ENCODE measurements around the gene CAPN12.

DNA sequence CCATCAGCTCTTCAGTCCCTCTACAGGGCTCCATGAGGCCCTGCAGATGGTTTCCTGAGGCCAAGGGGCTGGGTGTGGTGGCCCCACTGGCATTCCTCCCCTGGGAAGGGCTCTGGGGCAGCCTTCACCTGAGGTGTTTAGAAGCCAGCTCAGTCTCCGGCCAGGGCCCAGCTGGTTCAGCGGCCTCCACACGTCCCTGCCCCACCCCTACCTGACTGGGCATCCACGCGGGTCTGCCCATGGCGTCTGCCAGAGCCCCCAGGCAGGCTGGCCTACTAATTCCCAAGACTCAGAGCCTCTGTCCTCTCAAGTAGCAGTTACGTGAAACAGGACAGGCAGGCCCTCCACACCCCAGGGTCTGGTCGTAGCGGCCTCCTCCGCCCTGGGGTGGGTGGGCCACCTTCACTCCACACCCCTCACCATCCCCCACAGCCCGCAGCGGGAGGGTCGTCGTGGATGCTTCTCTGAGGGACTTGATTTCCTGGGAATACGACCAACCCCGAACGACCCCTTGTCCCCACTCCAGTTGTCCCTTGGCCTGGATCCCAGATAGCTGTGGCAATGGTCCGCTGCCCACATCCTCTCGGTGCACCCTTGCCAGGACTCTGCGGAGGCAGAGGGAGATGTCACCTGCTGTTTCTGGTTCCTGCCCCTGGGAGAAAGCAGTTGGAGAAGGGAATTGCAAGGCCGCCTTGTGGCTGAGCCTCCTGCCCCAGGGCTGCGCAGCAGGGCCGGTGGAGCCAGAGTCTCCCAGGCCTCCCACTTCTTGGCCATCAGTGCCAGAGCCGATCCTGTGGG lies 24.3 kb downstream of the CAPN12 start:
- TF ChIP-seq, protein P1, sequence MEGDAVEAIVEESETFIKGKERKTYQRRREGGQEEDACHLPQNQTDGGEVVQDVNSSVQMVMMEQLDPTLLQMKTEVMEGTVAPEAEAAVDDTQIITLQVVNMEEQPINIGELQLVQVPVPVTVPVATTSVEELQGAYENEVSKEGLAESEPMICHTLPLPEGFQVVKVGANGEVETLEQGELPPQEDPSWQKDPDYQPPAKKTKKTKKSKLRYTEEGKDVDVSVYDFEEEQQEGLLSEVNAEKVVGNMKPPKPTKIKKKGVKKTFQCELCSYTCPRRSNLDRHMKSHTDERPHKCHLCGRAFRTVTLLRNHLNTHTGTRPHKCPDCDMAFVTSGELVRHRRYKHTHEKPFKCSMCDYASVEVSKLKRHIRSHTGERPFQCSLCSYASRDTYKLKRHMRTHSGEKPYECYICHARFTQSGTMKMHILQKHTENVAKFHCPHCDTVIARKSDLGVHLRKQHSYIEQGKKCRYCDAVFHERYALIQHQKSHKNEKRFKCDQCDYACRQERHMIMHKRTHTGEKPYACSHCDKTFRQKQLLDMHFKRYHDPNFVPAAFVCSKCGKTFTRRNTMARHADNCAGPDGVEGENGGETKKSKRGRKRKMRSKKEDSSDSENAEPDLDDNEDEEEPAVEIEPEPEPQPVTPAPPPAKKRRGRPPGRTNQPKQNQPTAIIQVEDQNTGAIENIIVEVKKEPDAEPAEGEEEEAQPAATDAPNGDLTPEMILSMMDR (IDR thresholded peaks at IDR 0.05 in 8 of 11, conservative IDR thresholded peaks at IDR 0.05 in 3 of 11) = no peak
- peak; percentile 46 to 65 (median 61) for TF ChIP-seq POLR2AphosphoS5 (IDR thresholded peaks at IDR 0.05)
- TF ChIP-seq POLR2A (IDR thresholded peaks at IDR 0.05) = no peak
